Measurements from ENCODE around the gene BCAM.
A peak's percentile ranks its signal among the peaks of the same experiment; 100 is the strongest.

- TF ChIP-seq REST (IDR thresholded peaks at IDR 0.05; ENCODE audit: insufficient read depth in 1 of 2, low read depth in 2 of 2, low read length in 2 of 2), result peak in 1 of 2 experiments; percentile 18; a peak in 1 of 4 replicates
- TF ChIP-seq POLR2AphosphoS5 (IDR thresholded peaks at IDR 0.05; ENCODE audit: low read depth, low read length), result no peak
- TF ChIP-seq TAF1 (IDR thresholded peaks at IDR 0.05; ENCODE audit: borderline replicate concordance, insufficient read depth, low read length), result no peak
Measured at GRCh38 chr19:44848036-44848811, 39.3 kb downstream of the BCAM start.
